CD14-positive monocyte (primary cell): ENCODE measurements around the gene ESRRG. TPM values are rescaled to one million over a fixed set of nuclear protein-coding genes. Genes with fewer than 3 reads are reported as not detected.

Source experiments
- DNase-seq, 3 donors: peaks; one replicate each; pipeline ENCODE4 v3.0.0-alpha.2; 2011 to 2022
- H2AFZ ChIP-seq: 2 replicates; pipeline ENCODE4 v1.6.0; 2012; ENCODE audit warnings: mild to moderate bottlenecking, low read depth, low read length, inconsistent platforms; ENCODE audit not compliant: insufficient read depth, poor library complexity, severe bottlenecking
- H3K27ac ChIP-seq, 2 donors: 1 replicate in 1 of 2; 2 replicates in 1 of 2; pipeline ENCODE4 v1.5.1; 2012 to 2013; ENCODE audit warnings: low read length in 2 of 2, control low read depth in 1 of 2, inconsistent platforms in 1 of 2, low read depth in 1 of 2, mild to moderate bottlenecking in 1 of 2
- H3K27me3 ChIP-seq, 2 donors: one replicate each; pipeline versions ENCODE4 v1.6.0 to v1.6.1; 2011 to 2013; ENCODE audit warnings: low read length in 2 of 2; ENCODE audit not compliant: control insufficient read depth in 2 of 2, insufficient read depth in 2 of 2
- H3K36me3 ChIP-seq, 2 donors: replicated peaks in 1 of 2; 1 replicate in 1 of 2; 2 replicates in 1 of 2; pipeline versions ENCODE4 v1.5.1 to v1.6.1; 2012 to 2013; ENCODE audit warnings: low read length in 2 of 2, control low read depth in 1 of 2, inconsistent platforms in 1 of 2, mild to moderate bottlenecking in 1 of 2; ENCODE audit not compliant: insufficient read depth in 2 of 2, control insufficient read depth in 1 of 2
- H3K4me1 ChIP-seq, 2 donors: 1 replicate in 1 of 2; 2 replicates in 1 of 2; pipeline versions ENCODE4 v1.5.1 to v1.6.1; 2012 to 2013; ENCODE audit warnings: low read length in 2 of 2, control low read depth in 1 of 2, inconsistent platforms in 1 of 2, mild to moderate bottlenecking in 1 of 2, moderate library complexity in 1 of 2; ENCODE audit not compliant: insufficient read depth in 2 of 2, control insufficient read depth in 1 of 2
- H3K4me2 ChIP-seq: replicated peaks from 2 replicates; pipeline ENCODE3; 2012; ENCODE audit warnings: low read length, moderate library complexity, mild to moderate bottlenecking; ENCODE audit not compliant: poor library complexity, severe bottlenecking; ENCODE audit errors: extremely low read depth
- H3K4me3 ChIP-seq, 3 experiments: fragments of 200-600 bp in 1 of 3; sonication (generic) in 1 of 3; replicated peaks in 1 of 3; 1 replicate in 2 of 3; 2 replicates in 1 of 3; pipeline ENCODE4 v1.5.1; 2011 to 2013; ENCODE audit warnings: low read length in 3 of 3, mild to moderate bottlenecking in 3 of 3, control low read depth in 2 of 3, low read depth in 2 of 3, inconsistent platforms in 1 of 3, moderate library complexity in 1 of 3
- H3K79me2 ChIP-seq: 2 replicates; pipeline ENCODE4 v1.6.0; 2012; ENCODE audit warnings: mild to moderate bottlenecking, control low read depth, inconsistent platforms, low read length, moderate library complexity; ENCODE audit not compliant: insufficient read depth
- H3K9ac ChIP-seq: 2 replicates; pipeline ENCODE4 v1.6.0; 2017; ENCODE audit warnings: low read length, mild to moderate bottlenecking; ENCODE audit not compliant: insufficient read depth, poor library complexity, severe bottlenecking
- H3K9me3 ChIP-seq, 2 donors: replicated peaks in 1 of 2; 1 replicate in 1 of 2; 2 replicates in 1 of 2; pipeline versions ENCODE4 v1.5.1 to v1.6.1; 2012 to 2013; ENCODE audit warnings: low read length in 2 of 2, control low read depth in 1 of 2; ENCODE audit not compliant: control insufficient read depth in 1 of 2, insufficient read depth in 1 of 2
- H4K20me1 ChIP-seq: 2 replicates; pipeline ENCODE4 v1.6.0; 2012; ENCODE audit warnings: mild to moderate bottlenecking, low read length, control low read depth, moderate library complexity; ENCODE audit not compliant: insufficient read depth
- H3K27ac Mint-ChIP-seq, 7 donors: one replicate each; pipeline ENCODE4 v1.8.0; 2020; ENCODE audit warnings: mild to moderate bottlenecking in 7 of 7, mixed read lengths in 7 of 7, moderate library complexity in 6 of 7, inconsistent platforms in 2 of 7
- H3K27me3 Mint-ChIP-seq, 3 donors: one replicate each; pipeline ENCODE4 v1.8.0; 2021 to 2022; ENCODE audit warnings: low read depth in 3 of 3, mild to moderate bottlenecking in 3 of 3, mixed read lengths in 3 of 3, moderate library complexity in 3 of 3, inconsistent platforms in 1 of 3
- H3K36me3 Mint-ChIP-seq, 2 donors: one replicate each; pipeline ENCODE4 v1.8.0; 2020; ENCODE audit warnings: mixed read lengths in 2 of 2, inconsistent platforms in 1 of 2, mild to moderate bottlenecking in 1 of 2
- H3K4me1 Mint-ChIP-seq: one replicate; pipeline ENCODE4 v1.8.0; 2020; ENCODE audit warnings: mild to moderate bottlenecking, mixed read lengths
- H3K4me3 Mint-ChIP-seq, 2 donors: one replicate each; pipeline ENCODE4 v1.8.0; 2020; ENCODE audit warnings: mild to moderate bottlenecking in 2 of 2, mixed read lengths in 2 of 2, moderate library complexity in 1 of 2
- H3K9me3 Mint-ChIP-seq, 7 donors: one replicate each; pipeline ENCODE4 v1.8.0; 2020 to 2022; ENCODE audit warnings: mixed read lengths in 7 of 7, mild to moderate bottlenecking in 6 of 7, moderate library complexity in 6 of 7, inconsistent platforms in 2 of 7
- CTCF ChIP-seq: fragments of 200-600 bp; IDR thresholded peaks from one replicate; pipeline ENCODE4 v1.8.0; 2022; ENCODE audit warnings: antibody characterized with exemption, mild to moderate bottlenecking
- WGBS: methylation state at CpG from one replicate; pipeline ENCODE4 v1.1.5; 2013; ENCODE audit warnings: missing lambda C conversion rate; ENCODE audit not compliant: insufficient coverage; 5-methylcytosine and 5-hydroxymethylcytosine counted together
- intact Hi-C, 2 donors: fragments of 100-400 bp; cut with micrococcal nuclease; formaldehyde crosslinking; loops; one replicate each; pipeline versions ENCODE4 v1.15.0 to v1.15.1; 2023
- polyA plus RNA-seq, 3 donors: library from polyadenylated mRNA; depleted of rRNA in 1 of 3; unstranded in 2 of 3; stranded (reverse) in 1 of 3; fragments of 300-500 nt in 2 of 3; fragments of >200 nt in 1 of 3; fragmentation: Illumina TruSeq in 2 of 3; gene quantifications; 1 replicate in 2 of 3; 2 replicates in 1 of 3; pipeline ENCODE4 v1.2.3, GENCODE V29; 2012 to 2021

ESRRG gene
- polyA plus RNA-seq, 3 donors = not detected

DNA sequence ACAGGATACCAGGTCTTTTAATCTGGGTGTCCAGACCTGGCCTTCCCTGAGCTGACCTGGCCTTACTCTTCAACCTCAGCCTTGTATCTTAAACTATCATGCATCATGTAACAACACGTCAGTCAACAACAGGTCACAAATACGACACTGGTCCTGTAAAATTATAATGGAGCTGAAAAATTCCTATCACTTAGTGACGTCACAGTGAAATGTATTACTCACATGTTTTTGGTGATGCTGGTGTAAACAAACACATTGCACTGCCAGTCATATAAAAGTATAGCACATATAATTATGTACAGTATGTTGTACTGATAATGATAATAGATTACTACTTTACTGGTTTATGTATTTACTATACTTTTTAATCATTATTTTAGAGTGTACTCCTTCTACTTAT, 31.5 kb downstream of the ESRRG start:
- H3K27me3 ChIP-seq = no peaks in the 10 kb centered on the region
- no peaks in the 10 kb centered on the region for H3K79me2 ChIP-seq
- no peaks in the 10 kb centered on the region for H3K36me3 ChIP-seq
- H3K4me3 ChIP-seq = no peak overlapping the region
- WGBS = no CpG with 5 or more reads among the region's 3 CpGs
- no peaks in the 10 kb centered on the region for H3K9me3 ChIP-seq
- H3K27ac ChIP-seq = no peak overlapping the region
- Mint-ChIP-seq H3K36me3 (no peaks in the 10 kb centered on the region), H3K9me3 (peaks cover 0 to 2% (median 0%) of the 10 kb centered on the region in 7 donors), H3K4me1 (no peaks in the 10 kb centered on the region), H3K4me3 (no peak overlapping the region), H3K27me3 (no peaks in the 10 kb centered on the region), H3K27ac (no peak overlapping the region)
- H4K20me1 ChIP-seq = no peaks in the 10 kb centered on the region
- no peak overlapping the region for H3K4me2 ChIP-seq
- TF ChIP-seq CTCF = no peak
- no peaks in the 10 kb centered on the region for H3K4me1 ChIP-seq
- DNase-seq = no peak
- no peak overlapping the region for H3K9ac ChIP-seq
- intact Hi-C loops = no loop called here
- no peak overlapping the region for H2AFZ ChIP-seq

- Mint-ChIP-seq H3K4me1 (no peaks in the 10 kb centered on the region), H3K9me3 (peaks cover 0 to 2% (median 0%) of the 10 kb centered on the region in 7 donors), H3K4me3 (no peak overlapping the region), H3K27ac (no peak overlapping the region), H3K36me3 (no peaks in the 10 kb centered on the region), H3K27me3 (no peaks in the 10 kb centered on the region)
- Histone ChIP-seq H3K79me2 (no peaks in the 10 kb centered on the region), H2AFZ (no peak overlapping the region), H3K4me1 (no peaks in the 10 kb centered on the region), H3K4me2 (no peak overlapping the region), H3K27me3 (no peaks in the 10 kb centered on the region), H3K4me3 (no peak overlapping the region), H4K20me1 (no peaks in the 10 kb centered on the region), H3K9ac (no peak overlapping the region), H3K27ac (no peak overlapping the region), H3K36me3 (no peaks in the 10 kb centered on the region), H3K9me3 (no peaks in the 10 kb centered on the region)
- intact Hi-C loops = no loop called here
- DNase-seq = no peak
- WGBS = no CpG with 5 or more reads among the region's 1 CpG
- no peak for TF ChIP-seq CTCF
These were observed 32.6 kb downstream of the ESRRG start for GRCh38 chr1:216690603-216691002.
